ENCODE data around the gene TMEM80.
"Not testable (repeated sequence)": the region's sequence is repeated elsewhere in the genome, so short reads cannot be mapped to it uniquely, and the experiment has no call there.

Gene TMEM80

DNA sequence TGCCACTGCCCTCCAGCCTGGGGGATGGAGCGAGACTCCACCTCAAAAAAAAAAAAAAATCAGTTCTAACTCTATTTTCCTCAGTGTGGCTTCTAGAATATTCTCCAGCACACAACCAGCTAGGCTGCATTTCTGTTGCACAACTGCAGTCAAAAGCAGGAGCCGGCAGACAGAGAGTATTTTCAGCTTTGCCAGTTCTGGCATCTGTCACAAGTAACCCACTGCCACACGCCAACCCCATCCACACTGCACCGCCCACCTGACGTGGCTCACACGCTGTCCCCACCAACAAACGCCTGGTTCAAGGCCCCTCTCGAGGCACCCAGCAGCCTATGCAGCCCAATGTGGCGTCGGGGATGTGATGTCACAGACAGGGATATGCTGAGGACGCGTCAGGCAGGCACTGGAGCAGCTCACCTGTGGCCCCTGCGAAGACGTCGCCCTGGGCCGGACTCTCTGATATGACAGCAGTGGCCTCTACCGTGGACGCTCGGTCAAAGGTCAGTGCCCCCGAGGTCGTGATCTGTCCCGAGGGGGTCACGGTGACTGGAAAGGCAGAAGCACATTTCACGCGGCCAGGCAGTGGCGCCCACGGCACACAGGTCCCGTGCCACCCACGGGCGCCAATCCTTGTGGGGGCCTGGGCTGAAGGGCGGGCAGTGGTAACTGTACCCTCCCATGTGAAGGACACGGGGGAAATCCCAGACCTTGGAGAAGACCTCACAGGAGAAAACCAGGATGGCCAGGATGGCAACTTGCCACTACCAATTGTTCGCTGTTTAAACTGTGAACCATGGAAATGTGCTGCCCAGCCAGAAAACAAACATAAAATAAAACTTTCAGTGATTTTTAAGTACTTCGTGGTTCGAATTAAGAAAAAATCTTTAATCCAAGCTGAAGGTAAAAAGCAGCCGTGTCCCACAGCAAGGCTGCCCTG, 16.1 kb upstream of the TMEM80 start:
- no peak for DNase-seq (ENCODE audit: low read depth in 2 of 2)

DNA sequence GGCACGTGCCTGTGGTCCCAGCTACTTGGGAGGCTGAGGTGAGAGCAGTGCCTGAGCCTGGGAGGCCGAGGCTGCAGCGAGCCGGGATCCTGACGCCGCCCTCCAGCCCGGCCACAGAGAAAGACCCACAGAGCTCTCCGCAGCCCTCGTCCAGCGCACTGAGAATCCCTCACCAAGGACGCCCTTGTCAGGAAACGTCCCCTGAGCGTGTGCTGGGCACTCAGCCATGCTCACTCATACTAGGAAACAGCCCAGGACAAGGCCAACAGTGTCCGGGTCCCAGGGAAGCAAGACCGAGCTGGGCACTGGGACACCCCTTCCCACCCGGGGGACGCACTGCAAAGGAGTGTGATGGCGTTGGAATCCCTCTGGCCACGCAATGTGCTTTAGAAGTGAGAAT, 15.1 kb upstream of the TMEM80 start:
- no peak for DNase-seq (ENCODE audit: low read depth in 2 of 2)

DNA sequence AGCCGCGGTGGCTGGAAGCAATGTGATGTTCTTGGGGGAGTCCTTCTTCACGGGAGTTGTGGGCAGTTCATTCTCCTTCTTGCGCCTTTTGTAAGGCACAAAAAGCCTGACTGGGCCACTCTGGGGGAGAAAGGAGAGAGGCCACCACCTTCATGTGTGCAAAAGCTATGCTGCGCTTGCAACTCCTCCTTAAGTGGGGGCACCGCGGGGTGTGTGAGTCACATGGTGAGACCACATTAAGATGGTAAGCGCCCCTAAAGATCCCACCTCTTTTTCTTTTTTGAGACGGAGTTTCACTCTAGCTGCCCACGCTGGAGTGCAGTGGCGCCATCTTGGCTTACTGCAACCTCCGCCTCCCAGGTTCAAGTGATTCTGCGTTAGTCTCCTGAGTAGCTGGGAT, 14.6 kb upstream of the TMEM80 start:
- no peak for DNase-seq (ENCODE audit: low read depth in 2 of 2)

DNA sequence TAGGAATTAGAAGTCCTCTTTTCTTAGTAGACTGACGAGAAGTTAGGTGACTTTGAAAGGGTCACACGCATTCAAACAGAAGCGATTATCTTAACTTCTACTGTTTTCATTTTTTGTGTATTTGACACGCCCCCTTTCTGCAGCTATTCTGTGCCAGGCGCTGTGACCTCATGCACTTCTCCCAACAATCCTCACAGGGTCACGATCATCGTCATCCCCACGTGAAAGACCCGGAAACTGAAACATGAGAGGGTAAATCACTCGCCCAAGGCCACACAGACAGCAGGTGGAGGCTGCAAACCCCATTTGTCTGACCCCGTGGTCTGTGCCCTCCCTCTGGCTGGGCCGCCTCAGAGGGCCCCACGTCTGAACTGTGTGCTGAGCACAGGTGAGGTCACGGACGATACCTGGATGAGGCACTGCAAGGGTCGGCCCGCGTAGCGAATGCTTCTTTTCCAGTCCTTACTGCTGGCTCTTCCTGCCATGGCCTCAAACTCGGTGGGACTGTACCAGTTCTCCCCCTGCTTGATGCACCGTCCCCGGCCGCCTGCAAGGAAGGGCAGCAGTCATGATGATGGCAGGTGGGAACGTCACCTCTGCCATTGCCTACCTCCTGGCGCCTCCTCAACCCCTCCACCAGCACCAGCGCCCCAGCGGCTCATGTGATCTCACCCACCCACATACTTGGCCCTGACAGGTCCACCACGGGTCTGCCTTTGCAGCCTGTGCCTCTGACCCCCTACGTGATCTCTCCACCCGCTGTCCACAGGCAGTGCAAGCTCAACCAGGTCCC, 9.0 kb upstream of the TMEM80 start:
- DNase-seq (ENCODE audit: low read depth in 2 of 2): no peak

DNA sequence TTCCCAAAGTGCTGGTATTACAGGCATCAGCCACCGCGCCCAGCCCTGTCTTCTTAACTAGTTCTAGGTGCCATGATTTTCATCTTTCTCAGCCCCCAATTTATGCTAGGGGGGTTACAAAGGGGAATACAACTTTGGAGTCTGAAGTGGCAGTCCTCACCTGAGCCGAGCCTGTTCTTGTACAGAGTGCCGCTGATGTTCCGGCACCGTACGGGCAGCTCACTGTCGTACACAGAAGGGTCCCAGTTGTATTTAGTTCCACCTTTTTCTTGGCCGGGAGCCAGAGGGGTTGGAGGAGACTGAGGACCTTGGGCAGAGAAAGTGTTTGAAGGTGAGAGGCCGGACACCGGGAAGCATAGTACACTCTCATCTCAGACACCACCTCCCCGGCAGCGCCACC, 7.9 kb upstream of the TMEM80 start:
- no peak for DNase-seq (ENCODE audit: low read depth in 2 of 2)

DNA sequence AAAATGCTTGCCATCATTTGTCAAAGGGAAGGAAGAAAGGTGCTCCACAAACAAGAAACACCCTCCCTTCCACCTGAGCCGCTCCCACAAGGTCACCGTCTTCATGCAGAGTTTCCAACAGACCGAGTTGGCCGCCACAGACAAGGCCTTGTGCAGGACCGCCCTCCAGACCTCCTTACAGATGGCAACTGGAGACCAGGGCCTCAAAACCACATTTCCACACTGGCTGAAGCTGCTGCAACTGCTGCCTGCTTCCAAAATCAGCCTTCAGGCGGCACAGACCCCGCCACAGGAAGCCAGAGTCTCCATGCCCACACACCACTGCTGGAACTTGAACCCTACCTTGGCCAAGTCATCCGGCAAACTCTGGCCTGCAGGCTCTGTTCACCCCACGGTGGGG, 6.9 kb upstream of the TMEM80 start:
- no peak for DNase-seq (ENCODE audit: low read depth in 2 of 2)

DNA sequence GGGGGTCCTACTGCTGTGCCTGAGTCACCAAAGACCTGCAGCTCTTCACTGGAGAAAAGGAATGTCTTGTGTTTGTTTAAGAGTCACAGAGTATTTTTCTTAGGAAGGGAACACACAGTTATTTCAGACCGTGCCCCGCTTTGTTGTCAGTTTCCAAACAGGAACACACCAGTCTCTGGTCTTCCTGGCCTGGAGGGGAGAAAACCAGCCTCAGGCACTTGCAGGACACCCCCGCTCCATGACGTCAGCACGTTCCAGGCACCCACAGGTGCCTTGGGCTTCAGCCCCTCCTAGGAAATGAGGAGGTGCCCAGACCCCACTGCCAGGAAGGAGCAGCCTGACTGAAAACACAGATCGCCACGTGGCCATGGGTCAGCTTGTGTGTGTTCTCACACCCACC, 6.0 kb upstream of the TMEM80 start:
- DNase-seq (ENCODE audit: low read depth in 2 of 2): no peak

DNA sequence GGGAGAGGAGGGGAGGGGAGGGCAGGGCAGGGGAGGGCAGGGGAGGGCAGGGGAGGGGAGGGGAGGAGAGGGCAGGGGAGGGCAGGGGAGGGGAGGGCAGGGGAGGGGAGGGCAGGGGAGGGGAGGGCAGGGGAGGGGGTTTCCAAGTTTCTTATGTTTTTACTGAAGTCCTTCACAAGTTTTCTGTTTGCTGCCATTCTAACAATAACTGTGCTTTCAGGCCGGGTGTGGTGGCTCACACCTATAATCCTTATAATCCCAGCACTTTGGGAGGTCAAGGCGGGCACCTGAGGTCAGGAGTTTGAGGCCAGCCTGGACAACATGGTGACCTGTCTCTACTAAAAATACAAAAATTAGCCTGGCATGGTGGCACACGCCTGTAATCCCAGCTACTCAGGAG, 5.4 kb upstream of the TMEM80 start:
- DNase-seq (ENCODE audit: low read depth in 2 of 2): not testable (repeated sequence)

DNA sequence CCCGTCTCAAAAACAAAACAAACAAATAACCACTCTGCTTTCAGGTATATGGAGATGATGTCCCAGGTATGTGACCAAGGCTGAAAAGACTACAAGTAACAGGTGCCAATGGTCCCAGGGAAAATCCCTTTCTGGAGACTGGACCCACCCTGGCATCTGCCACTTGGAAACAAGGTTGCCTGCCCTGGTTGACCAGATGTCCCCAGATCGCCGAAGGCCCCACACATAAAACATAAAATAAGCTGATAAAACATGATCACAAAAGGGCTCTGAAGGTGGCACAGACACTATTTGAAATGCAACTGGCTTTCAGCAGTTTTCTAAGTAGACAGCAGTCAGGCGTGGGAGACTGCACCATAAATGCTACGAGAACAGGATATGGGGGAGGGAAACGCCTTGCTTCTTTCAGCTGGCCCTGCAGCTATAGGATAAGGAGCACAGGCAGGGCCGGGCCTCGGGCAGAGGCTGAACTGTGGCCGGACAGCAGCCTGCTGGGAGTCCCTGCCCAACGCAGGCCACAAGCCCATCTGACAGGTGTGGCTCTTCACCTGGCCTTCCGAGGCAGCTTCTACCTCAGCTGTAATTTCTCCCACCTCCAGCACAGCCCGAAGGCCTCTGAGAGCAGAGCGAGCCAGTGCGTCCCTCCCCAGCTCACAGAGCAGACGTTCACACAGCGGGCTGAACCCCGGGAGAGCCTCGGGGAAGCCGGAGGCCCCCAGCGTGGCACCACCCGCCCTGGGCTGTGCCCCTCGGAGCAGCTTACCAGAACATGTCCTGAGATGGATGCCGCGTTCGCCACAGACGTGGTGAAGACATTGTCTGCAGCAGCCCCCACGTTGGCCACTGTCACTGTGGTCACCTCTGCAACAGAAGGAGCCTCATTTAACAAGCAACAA, 4.6 kb upstream of the TMEM80 start:
- DNase-seq (ENCODE audit: low read depth in 2 of 2): no peak

DNA sequence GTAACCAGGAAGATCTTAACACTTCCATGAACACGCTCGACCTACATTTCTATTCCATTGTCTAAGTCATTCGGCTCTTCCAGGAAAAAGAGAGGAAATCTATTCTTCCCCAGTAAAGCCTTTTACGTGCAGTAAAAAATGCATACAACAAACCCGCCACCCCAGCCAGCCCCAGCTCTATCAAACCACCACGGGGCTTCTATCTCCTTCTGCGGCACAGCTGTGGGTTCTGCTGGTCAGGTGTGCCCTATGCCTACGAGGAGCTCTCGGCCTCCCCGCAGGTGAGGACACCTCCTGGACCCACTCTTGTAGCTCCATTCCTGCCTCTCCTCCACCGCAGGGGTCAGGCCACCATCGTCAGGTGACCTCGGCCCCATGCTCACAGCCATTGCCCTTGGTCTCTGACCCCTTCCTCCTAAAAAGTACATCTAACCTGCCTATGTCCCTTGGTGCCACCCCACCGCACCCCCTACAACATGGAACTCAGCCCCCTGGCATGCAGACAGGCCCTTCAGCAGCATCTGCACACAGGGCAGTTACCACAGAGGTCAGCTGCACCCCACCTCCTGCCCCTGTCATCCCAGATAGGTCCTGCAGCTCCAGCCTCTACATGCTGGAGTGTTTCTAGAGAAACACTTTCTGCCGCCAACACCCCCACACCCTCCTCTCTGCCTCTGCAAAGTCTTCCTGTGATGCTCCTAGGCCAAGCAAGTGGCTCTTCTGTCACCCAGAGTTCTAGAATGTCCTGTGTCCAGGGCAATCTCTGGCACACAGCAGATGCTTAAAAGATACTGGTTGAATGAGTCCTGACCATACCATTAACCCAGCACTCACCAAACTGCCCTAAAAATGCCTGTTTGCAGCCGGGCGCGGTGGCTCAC, 3.7 kb upstream of the TMEM80 start:
- DNase-seq (ENCODE audit: low read depth in 2 of 2): no peak

DNA sequence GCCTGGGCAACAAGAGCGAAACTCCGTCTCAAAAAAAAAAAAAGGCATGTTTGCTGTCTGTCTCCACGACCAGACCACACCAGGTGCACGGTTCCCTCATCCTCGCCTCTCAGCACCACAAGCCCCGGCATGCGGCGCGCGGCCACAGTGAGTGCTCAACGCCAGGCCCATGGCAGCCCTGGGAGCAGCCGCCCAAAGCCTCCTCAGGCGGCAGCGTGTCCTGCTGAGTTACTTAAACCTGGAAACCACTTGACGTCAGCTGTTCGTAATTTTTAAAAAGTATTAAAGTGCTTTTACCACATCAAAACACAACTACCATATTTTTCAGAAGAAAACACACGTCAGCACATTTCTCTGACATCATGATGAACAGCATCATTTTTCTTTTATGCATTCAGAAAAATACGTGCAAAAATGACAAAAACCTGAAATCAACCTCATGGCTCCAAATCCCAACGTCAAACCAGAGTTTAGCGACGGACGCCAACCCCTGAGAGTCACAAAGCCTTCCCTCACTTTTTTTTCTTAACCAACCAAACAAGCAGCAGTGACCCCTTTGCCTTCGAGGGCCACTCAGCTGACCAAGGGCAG, 2.7 kb upstream of the TMEM80 start:
- no peak for DNase-seq (ENCODE audit: low read depth in 2 of 2)

DNA sequence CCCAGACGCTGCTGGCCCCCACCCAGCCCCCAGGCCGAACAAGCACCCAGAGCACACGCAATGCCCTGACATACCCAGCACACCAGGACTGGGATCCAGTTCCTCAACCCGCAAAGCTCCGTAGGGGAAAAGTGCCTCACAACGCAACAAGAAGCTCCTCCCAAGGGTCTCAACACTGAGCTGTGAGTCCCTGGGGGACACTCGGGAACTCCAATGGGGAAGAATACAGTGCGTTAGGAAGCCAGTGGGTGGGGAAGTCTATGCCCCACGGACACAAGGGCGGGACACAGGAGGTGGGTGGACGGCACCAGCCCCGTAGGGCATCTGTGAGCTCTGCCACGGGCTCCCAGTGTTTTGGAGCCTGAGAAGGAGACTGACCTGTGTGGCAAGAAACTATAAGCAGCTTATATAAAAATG, 2.2 kb upstream of the TMEM80 start:
- no peak for DNase-seq (ENCODE audit: low read depth in 2 of 2)

DNA sequence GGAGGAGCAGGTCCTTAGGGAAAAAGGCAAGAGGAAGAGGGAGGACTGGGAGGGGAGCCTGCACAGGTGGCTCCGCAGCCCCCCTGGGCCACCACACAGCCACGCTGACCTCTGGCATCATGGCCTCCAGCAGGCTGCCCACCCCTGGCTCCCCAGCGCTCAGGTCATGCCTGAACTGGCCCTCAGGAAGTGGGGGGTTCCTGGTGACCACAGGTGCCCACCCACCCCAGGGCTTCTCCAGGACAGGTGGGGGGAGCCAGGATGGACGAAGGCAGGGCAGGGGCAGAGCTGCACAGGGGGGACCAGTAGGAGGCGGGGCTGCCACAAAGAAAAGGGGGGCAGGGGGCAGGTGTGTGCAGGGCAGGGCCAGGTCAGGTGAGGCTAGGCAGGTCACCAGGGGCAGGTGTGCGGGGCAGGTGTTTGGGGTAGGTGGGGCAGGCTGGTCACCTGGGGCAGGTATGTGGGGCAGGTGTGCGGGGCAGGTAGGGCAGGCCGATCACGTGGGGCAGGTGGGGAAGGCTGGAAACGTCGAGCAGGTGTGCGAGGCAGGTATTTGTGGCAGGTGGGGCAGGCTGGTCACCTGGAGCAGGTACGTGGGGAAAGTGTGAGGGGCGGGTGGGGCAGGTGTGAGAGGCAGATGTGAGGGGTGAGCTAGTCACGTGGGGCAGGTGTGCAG, 1.6 kb upstream of the TMEM80 start:
- DNase-seq (ENCODE audit: low read depth in 2 of 2): no peak

DNA sequence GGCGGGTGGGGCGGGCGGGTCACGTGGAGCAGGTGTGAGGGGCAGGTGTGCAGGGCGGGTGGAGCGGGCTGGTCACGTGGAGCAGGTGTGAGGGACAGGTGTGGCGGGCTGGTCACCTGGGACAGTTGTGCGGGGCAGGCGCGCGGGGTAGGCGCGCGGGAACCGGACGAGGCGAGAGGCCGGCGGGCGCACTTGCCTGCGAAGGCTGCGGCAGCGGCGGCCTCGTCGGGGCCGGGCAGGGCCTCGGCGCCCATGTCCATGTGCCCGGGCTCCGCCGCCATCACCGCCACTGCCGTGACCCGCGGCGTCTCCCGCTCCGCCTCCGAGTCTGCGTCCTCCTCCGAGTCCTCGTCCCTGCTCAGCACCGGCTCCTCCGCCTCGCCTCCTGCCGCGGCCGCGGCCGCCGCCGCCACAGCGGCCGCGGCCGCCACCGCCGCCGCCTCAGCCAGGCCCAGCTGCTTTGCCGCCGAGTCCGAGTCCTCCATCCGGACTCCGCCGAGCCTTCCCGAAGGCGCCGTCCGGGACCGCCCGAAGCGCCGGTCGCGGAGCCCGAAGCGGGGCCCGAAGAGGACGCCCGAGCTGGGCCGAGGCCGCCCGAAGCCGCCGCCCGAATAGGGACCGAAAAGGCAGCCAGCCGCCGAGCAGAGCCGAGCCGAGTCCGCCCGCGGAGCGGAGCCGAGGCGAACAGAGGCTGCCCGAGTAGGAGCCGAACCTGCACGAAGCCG, 891 bp upstream of the TMEM80 start, which contains the start of gene DEAF1:
Gene DEAF1 (minus strand): TSS at position 660 of the 725 bp plus-strand sequence. CDS start 175 bp downstream, at position 485.
- peak; percentile 97 to 98 for DNase-seq (ENCODE audit: low read depth in 2 of 2)

DNA sequence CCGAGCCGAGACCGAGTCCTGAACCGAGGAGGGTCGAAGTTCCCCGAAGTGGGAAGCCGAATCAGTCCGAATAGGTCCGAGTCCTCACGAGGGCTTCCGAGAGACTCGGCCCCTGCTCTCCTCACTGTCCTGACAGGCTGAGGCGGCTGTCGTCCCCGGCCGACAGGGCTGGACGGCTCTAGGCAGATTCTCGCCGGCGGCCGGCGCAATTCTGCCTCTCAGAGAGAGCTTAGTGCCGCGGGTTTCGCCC, 403 bp upstream of the TMEM80 start:
- DNase-seq (ENCODE audit: low read depth in 2 of 2): no peak

DNA sequence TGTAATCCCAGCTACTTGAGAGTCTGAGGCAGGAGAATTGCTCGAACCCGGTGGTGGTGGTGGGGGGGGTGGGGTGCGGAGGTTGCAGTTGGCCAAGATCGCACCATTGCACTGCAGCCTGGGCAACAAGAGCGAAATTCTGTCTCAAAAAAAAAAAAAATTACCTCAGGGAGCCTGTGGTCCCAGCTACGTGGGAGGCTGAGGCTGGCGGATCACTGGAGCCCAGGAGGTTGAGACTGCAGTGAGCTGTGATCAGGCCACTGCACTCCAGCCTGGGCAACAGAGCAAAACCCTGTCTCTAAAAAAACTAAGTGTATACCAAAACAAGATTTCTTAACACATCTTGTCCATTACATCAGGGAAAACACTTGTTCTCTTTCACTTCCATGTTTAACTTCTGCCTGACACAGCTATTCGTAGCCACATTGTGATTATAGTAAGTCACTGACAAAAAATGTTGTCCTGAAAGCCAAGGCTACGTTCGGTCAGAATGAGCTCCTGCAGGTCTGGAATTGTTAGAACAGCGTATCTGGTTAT, 1.4 kb downstream of the TMEM80 start:
- no peak for DNase-seq (ENCODE audit: low read depth in 2 of 2)

DNA sequence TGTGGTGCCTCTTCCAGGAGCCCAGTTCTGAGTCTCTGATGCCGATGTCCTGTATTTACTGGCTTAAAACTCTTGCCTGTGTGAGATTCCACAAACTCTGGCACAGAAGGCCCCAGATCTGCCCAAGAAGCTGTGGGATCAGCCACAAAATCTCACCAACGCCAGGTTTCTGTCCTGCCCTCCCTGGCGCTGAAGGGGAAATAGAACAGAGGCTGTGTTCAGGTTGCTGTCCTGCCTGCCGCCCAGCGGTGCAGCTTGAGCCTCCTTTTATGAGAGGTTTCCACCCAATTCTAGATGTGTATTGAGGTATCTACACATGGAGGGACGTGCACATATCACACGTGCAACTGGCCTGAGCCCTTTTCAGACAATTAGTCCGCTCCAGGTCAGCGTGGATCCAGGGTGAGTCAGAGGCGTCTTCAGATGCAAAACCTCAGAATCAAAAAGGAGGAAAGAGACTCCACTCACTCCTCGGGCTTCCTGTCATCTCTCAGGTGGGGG, 2.2 kb downstream of the TMEM80 start:
- DNase-seq (ENCODE audit: low read depth in 2 of 2): no peak

DNA sequence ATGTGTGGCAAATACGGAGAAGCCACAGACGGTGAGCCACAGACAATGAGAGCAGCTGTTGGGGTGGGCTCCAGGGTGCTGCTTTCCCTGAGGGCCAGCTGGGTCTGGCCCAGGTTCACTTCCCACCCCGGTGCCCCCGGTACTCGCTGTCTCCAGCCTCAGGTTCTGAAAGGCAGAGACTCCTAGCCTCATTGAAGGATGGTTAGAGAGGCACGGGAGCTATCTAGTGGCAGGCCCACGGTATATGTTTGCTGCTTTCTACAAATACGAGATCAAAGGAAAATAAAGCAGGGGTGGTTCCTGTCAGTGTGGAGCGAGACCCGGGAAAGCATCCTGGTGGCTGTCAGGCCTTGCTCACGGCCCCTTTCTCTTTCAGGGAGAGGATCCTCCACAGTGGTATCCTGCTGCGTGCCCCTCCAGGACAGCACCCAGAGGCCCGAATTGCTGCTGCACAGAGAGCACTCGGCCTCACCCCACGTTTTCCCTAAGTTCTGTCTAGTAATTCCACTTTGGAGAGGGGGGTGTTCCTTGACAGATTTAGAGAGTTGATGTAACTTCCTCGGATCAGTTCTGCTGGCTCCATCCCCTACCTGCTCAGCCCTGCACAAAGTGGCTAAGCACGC, 3.0 kb downstream of the TMEM80 start:
- DNase-seq (ENCODE audit: low read depth in 2 of 2): no peak

DNA sequence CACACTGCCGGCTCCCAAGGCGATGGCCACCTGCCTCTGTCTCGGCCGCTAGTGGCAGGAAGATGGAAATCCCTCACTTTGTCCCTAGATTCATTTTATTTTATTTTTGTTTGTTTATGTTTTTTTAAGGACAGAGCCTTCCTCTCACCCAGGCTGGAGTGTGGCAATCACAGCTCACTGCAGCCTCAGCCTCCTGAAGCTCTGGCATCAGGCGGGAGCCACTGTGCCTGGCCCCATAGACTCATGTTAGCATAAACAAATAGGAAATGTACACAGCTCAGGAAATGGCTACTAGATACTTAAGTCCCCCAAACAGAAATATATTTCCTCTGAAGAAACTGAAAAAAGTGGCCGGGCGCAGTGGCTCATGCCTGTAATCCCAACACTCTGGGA, 3.5 kb downstream of the TMEM80 start:
- no peak for DNase-seq (ENCODE audit: low read depth in 2 of 2)
